WTC11 (cell line): Measurements from ENCODE around the gene POFUT2. TPM values are rescaled to one million over a fixed set of nuclear protein-coding genes. Genes with fewer than 3 reads are reported as not detected.

Experiments
- ATAC-seq: fragments of 200-7000 bp; cut with Tn5 transposase; 2 replicates; pipeline ENCODE4 v1.10.0; 2021; ENCODE audit warnings: mild to moderate bottlenecking, moderate library complexity
- CTCF ChIA-PET: fragments of 300-600 bp; sonication (Branson Sonifier 250); formaldehyde crosslinking; loops from one replicate; lab custom pipeline; 2021; ENCODE audit warnings: antibody characterized with exemption; lab: Charles Lee
- POLR2A ChIA-PET: fragments of 350-600 bp; sonication (Branson Sonifier 250); formaldehyde crosslinking; loops from one replicate; lab custom pipeline; 2021; ENCODE audit warnings: antibody characterized with exemption; lab: Charles Lee
- DNase-seq: peaks from one replicate; pipeline ENCODE4 v3.0.0; 2021; ENCODE audit warnings: low spot score
- H3K27ac Mint-ChIP-seq: 2 replicates; pipeline ENCODE4 v1.8.0; 2021; ENCODE audit warnings: mixed read lengths
- H3K27me3 Mint-ChIP-seq: 2 replicates; pipeline ENCODE4 v1.8.0; 2021; ENCODE audit warnings: low read depth, mild to moderate bottlenecking, moderate library complexity, mixed read lengths
- H3K36me3 Mint-ChIP-seq: 2 replicates; pipeline ENCODE4 v1.8.0; 2021; ENCODE audit warnings: mixed read lengths
- H3K4me1 Mint-ChIP-seq: 2 replicates; pipeline ENCODE4 v1.8.0; 2022; ENCODE audit warnings: mixed read lengths
- H3K4me3 Mint-ChIP-seq: 2 replicates; pipeline ENCODE4 v1.8.0; 2021; ENCODE audit warnings: mild to moderate bottlenecking, moderate library complexity, mixed read lengths
- H3K9me3 Mint-ChIP-seq: 2 replicates; pipeline ENCODE4 v1.8.0; 2021; ENCODE audit warnings: mixed read lengths
- CREM ChIP-seq: sonication (generic); formaldehyde crosslinking; IDR thresholded peaks from 2 replicates; pipeline ENCODE4 v1.8.1; 2022; ENCODE audit warnings: mild to moderate bottlenecking, missing genetic modification reagents, moderate library complexity
- ETV6 ChIP-seq: sonication (generic); formaldehyde crosslinking; IDR thresholded peaks from 2 replicates; pipeline ENCODE4 v1.8.1; 2022; ENCODE audit warnings: mild to moderate bottlenecking, missing genetic modification reagents
- IRF2 ChIP-seq: sonication (generic); formaldehyde crosslinking; IDR thresholded peaks from 2 replicates; pipeline ENCODE4 v1.8.0; 2022; ENCODE audit warnings: low read depth, missing genetic modification reagents, borderline replicate concordance
- KAT7 ChIP-seq: sonication (generic); formaldehyde crosslinking; IDR thresholded peaks from 2 replicates; pipeline ENCODE4 v1.8.1; 2023; ENCODE audit warnings: missing genetic modification reagents, mild to moderate bottlenecking, borderline replicate concordance
- NR3C1 ChIP-seq: sonication (generic); formaldehyde crosslinking; conservative IDR thresholded peaks from 2 replicates; pipeline ENCODE4 v1.8.1; 2023; ENCODE audit warnings: low read depth, mild to moderate bottlenecking, missing genetic modification reagents
- PRRX2 ChIP-seq: fragments of 250-450 bp; sonication (Bioruptor Pico); IDR thresholded peaks from 2 replicates; pipeline ENCODE4 v1.8.0; 2021; ENCODE audit warnings: mild to moderate bottlenecking
- SOX15 ChIP-seq: fragments of 250-450 bp; sonication (Bioruptor Pico); IDR thresholded peaks from 2 replicates; pipeline ENCODE4 v1.9.0; 2021; ENCODE audit warnings: mild to moderate bottlenecking
- USF1 ChIP-seq: sonication (generic); formaldehyde crosslinking; IDR thresholded peaks from 2 replicates; pipeline ENCODE4 v1.8.0; 2022; ENCODE audit warnings: mild to moderate bottlenecking, missing genetic modification reagents
- ZBTB21 ChIP-seq: sonication (generic); formaldehyde crosslinking; IDR thresholded peaks from 2 replicates; pipeline ENCODE4 v1.8.1; 2023; ENCODE audit warnings: mild to moderate bottlenecking, missing genetic modification reagents, borderline replicate concordance
- ZNF281 ChIP-seq: sonication (generic); formaldehyde crosslinking; IDR thresholded peaks from 2 replicates; pipeline ENCODE4 v1.8.0; 2023; ENCODE audit warnings: mild to moderate bottlenecking, missing genetic modification reagents
- ZNF423 ChIP-seq: fragments of 250-450 bp; sonication (Bioruptor Pico); IDR thresholded peaks from 2 replicates; pipeline ENCODE4 v2.1.2; 2022; ENCODE audit warnings: mild to moderate bottlenecking, moderate library complexity
- ZNF532 ChIP-seq: fragments of 250-450 bp; sonication (Bioruptor Pico); IDR thresholded peaks from 2 replicates; pipeline ENCODE4 v1.9.0; 2021; ENCODE audit warnings: mild to moderate bottlenecking, borderline replicate concordance
- total RNA-seq: library from RNA; stranded (reverse); gene quantifications from 3 replicates; pipeline ENCODE4 v1.2.3, GENCODE V29; 2021
- TF ChIP-seq, protein P1 (sequence below): sonication (generic); formaldehyde crosslinking; IDR thresholded peaks from 2 replicates; pipeline ENCODE4 v1.8.1; 2023; ENCODE audit warnings: mild to moderate bottlenecking, moderate library complexity, missing genetic modification reagents
- TF ChIP-seq, protein P2 (sequence below): fragments of 200-600 bp; IDR thresholded peaks from 2 replicates; pipeline ENCODE4 v1.8.0; 2022; ENCODE audit warnings: antibody characterized with exemption
- TF ChIP-seq, protein P3 (sequence below): sonication (generic); formaldehyde crosslinking; IDR thresholded peaks from 2 replicates; pipeline ENCODE4 v1.8.1; 2022; ENCODE audit warnings: low read depth, mild to moderate bottlenecking, moderate library complexity, missing genetic modification reagents, borderline replicate concordance

POFUT2 gene
- total RNA-seq, 1 experiment from 2014 or later = 39.7 TPM

DNA sequence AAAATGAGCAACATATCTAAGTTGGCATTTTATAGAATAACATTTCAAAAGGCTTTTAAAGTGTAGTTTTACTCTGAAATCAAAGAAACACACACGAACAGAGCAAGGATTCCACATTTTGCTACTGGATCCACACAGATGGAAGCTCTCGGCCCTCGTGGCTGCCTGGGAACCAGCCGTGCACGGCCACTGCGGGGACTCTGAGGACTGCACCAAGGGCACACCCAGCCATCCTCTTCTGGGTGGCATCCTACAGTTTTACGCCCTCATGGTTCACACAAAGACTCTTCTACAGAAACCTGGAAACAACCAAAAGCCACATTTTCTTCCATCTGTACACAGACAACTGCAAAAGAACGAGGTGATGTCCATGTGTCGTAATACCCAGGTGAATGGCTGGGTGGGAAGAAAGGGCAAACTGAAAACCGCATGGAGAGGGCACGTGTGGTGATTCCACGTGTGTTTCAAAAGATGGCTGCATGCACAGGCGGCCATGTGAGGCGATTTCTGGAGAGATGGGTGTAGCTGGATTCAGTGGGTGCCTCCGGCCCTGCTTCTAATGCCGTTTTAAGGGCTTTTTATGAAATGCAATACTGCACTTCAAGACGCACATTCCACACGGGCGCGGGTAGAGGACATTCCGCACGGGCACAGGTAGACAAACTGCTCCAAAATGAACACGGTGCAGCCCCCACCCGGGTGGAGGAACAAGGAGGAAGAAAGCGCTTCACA lies 8.1 kb downstream of the POFUT2 start:
- Mint-ChIP-seq H3K36me3 (peaks cover 30% of the 10 kb centered on the region), H3K9me3 (no peaks in the 10 kb centered on the region), H3K27me3 (no peaks in the 10 kb centered on the region), H3K4me3 (no peak overlapping the region), H3K27ac (no peak overlapping the region), H3K4me1 (no peaks in the 10 kb centered on the region)
- TF ChIP-seq ETV6 (CRISPR knock-in tag) (no peak), USF1 (CRISPR knock-in tag) (no peak), ZNF423 (CRISPR knock-in tag) (no peak), KAT7 (CRISPR knock-in tag) (no peak), CREM (CRISPR knock-in tag) (no peak), ZBTB21 (CRISPR knock-in tag) (no peak), ZNF281 (no peak), NR3C1 (CRISPR knock-in tag) (no peak), PRRX2 (CRISPR knock-in tag) (no peak), ZNF532 (CRISPR knock-in tag) (no peak), IRF2 (CRISPR knock-in tag) (no peak), SOX15 (CRISPR knock-in tag) (no peak)
- TF ChIP-seq, protein P1, sequence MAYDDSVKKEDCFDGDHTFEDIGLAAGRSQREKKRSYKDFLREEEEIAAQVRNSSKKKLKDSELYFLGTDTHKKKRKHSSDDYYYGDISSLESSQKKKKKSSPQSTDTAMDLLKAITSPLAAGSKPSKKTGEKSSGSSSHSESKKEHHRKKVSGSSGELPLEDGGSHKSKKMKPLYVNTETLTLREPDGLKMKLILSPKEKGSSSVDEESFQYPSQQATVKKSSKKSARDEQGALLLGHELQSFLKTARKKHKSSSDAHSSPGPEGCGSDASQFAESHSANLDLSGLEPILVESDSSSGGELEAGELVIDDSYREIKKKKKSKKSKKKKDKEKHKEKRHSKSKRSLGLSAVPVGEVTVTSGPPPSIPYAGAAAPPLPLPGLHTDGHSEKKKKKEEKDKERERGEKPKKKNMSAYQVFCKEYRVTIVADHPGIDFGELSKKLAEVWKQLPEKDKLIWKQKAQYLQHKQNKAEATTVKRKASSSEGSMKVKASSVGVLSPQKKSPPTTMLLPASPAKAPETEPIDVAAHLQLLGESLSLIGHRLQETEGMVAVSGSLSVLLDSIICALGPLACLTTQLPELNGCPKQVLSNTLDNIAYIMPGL (CRISPR knock-in tag) = no peak
- TF ChIP-seq, protein P2, sequence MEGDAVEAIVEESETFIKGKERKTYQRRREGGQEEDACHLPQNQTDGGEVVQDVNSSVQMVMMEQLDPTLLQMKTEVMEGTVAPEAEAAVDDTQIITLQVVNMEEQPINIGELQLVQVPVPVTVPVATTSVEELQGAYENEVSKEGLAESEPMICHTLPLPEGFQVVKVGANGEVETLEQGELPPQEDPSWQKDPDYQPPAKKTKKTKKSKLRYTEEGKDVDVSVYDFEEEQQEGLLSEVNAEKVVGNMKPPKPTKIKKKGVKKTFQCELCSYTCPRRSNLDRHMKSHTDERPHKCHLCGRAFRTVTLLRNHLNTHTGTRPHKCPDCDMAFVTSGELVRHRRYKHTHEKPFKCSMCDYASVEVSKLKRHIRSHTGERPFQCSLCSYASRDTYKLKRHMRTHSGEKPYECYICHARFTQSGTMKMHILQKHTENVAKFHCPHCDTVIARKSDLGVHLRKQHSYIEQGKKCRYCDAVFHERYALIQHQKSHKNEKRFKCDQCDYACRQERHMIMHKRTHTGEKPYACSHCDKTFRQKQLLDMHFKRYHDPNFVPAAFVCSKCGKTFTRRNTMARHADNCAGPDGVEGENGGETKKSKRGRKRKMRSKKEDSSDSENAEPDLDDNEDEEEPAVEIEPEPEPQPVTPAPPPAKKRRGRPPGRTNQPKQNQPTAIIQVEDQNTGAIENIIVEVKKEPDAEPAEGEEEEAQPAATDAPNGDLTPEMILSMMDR = no peak
- TF ChIP-seq, protein P3, sequence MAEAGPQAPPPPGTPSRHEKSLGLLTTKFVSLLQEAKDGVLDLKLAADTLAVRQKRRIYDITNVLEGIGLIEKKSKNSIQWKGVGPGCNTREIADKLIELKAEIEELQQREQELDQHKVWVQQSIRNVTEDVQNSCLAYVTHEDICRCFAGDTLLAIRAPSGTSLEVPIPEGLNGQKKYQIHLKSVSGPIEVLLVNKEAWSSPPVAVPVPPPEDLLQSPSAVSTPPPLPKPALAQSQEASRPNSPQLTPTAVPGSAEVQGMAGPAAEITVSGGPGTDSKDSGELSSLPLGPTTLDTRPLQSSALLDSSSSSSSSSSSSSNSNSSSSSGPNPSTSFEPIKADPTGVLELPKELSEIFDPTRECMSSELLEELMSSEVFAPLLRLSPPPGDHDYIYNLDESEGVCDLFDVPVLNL (CRISPR knock-in tag) = no peak
- ATAC-seq (no peak), DNase-seq (peak; percentile 8)
- ChIA-PET POLR2A (no interaction called here), CTCF (no interaction called here)
